Caki2 (cell line): ENCODE data around the gene DNPH1. TPM values are rescaled to one million over a fixed set of nuclear protein-coding genes. Genes with fewer than 3 reads are reported as not detected.
A peak's percentile ranks its signal among the peaks of the same experiment; 100 is the strongest.

Experiments used
- DNase-seq: peaks from one replicate; pipeline ENCODE4 v3.0.0-alpha.2; 2015; ENCODE audit warnings: low read depth
- in situ Hi-C: cut with HindIII; loops from 2 replicates; pipeline ENCODE4 v1.10.0; 2016; ENCODE audit warnings: low sequenced_read_pairs, low pct_unique_long_range_greater_than_20kb, mixed read lengths
- total RNA-seq: library from RNA; depleted of rRNA; stranded (reverse); fragments of >200 nt; shearing (Covaris generic); gene quantifications from 2 replicates; pipeline ENCODE4 v1.2.3, GENCODE V29; 2014; ENCODE audit warnings: low replicate concordance

DNPH1 gene
- total RNA-seq, 1 experiment from 2014 or later, result 194 TPM

DNA sequence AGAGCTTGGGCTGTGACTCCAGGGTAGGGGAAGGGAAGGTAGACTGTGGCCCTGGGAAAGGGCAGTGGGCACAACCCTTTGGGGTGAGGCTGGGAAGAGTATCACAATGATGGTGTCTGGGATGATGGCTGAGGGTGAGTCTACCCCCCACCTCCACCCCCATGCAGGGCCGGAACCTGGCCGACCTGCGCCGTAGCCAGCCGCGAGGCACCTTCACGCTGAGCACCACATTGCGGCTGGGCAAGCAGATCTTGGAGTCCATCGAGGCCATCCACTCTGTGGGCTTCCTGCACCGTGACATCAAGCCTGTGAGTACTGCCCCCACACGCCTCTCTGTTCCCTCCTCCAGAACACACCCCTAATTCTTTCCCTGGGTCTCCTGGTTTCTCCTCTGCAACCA is 24.1 kb upstream of the DNPH1 start:
- DNase-seq, result no peak
- in situ Hi-C loops, result no loop called here

DNA sequence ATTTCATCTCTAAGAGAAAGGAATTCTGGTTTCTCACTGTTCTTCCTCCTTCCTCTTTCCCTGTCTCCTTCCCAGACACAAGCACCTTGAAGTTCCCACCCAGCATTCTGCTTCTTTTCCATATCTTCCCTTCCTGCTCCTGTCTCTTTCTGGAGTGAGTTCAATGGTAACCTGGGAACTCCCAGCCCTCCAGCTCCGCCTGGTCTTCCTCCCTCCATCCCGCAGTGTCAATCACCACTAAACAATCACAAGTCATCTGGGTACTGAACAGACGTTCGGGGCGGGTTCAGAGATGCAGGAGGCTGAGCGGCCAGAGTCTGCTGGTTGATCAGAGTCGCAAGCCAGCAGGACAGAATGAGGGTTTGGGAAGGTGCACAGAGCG is 21.7 kb upstream of the DNPH1 start:
- DNase-seq, result no peak
- in situ Hi-C loops, result no loop called here

DNA sequence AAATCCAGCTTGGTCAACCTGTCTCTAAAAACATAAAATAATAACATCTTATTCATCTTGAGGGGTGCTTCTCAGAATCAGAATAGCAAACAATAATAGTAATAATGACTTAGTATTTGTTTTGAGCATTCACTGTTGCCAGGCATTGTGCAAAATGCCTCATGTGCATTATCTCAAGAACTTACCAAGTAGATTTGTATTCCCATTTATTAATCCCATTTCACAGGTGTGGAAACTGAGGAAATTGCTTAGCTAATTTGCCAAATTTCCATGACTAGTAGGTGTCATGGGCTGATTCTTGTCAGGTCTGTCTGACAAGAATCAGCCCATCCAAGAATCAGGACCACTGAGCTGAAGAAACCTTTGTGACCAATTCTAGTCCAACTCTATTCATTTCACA is 19.5 kb upstream of the DNPH1 start:
- DNase-seq, result no peak

DNA sequence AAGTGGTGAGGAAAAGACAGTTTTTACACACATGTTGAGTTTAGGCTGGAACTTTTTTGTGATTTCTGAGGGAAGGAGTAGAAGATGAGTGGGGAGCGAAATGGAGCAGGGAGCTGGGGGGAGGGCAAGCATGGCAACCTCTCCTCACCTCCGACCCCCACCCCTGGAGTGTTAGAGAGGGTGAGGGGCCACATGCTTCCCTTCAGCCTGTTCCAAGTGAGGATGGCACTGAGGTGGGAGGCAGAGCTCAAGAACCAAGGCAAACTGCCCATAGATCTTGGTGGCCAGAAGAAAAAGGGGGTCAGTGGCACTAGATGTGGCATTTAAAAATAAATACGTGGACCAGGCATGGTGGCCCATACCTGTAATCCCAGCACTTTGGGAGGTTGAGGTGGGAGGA is 18.8 kb upstream of the DNPH1 start:
- DNase-seq, result no peak
- in situ Hi-C loops, result no loop called here

More for the DNA sequence above, 19.5 kb upstream of the DNPH1 start:
- in situ Hi-C loops, result no loop called here

DNA sequence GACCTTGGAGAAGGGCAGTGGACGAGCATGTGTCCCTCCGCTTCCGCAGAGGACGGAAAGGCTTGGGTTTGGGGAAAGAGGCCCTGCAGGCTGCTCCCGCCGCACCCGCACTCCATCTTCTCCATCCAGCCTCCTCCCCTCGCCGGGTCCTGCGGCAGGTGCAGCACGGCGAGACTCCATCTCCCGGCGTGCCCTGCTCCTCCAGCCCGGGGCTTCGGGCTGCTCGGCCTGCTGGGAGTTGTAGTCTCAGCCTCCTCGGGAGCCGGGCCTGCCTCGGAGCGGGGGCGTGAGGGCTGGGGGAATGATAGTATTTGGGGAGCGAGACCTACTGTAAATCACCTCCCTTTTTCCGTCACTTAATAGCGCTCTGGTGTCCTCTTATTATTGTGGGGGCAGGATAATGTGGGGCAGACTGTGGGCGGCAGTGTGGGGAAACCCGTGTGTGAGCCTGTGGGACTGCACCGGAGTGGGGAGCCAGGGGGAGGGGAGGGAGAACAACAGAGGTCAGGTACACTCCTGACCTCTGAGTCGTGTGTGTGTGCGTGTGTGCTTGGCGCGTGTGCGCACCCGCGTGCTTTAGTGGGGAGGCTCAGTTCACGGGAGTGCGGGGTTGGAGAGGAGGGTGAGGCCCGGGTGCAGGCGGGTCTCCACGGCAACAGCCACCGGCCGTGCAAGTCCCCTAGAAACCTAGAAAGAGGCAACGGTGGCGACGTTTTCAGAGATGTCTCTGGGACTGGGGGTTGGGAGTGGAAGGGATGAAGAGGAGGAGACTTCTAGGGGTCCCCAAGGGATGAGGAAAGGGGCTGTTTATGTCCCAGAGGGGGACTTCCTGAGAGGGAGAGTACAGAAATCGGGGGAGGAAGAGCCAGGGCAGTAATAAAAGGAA is 18.1 kb upstream of the DNPH1 start:
- DNase-seq, result no peak

DNA sequence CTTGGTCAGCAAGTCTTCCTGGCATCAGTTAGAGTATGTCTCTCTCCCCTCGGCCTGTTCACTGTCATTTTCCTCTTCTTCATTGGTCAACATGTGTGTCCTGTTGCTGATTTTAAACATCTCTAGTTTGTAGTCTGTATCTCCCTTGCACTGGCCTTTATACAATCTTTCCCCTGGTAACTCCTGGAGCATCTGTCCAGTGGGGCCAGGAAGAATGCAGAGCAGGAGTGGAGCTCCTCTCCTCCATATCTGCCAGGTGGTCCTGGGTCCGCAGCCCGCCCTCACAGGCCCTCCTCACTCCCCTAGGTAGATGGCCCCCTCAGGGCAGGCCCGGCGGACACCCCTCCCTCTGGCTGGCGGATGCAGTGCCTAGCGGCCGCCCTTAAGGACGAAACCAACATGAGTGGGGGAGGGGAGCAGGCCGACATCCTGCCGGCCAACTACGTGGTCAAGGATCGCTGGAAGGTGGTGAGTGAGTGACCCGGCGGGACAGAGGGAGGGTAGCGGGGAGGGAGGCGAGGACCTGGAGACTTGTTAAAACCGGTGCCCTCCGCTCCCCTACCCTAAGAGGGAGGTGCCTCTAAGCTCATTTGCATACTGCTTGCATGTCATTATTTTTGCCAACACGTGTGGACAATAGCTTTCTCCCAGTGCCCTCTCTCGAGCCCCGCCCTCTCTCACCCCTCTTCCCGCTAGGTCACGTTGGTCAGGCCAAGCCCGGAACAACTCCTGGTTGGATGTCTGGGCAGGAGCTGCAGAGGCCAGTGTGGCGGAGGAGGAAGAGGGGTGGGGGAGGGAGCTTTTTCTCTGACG is 17.2 kb upstream of the DNPH1 start:
- peak; percentile 96 for DNase-seq
- in situ Hi-C loops, result no loop called here

More for the DNA sequence above, 18.1 kb upstream of the DNPH1 start:
- in situ Hi-C loops, result no loop called here

DNA sequence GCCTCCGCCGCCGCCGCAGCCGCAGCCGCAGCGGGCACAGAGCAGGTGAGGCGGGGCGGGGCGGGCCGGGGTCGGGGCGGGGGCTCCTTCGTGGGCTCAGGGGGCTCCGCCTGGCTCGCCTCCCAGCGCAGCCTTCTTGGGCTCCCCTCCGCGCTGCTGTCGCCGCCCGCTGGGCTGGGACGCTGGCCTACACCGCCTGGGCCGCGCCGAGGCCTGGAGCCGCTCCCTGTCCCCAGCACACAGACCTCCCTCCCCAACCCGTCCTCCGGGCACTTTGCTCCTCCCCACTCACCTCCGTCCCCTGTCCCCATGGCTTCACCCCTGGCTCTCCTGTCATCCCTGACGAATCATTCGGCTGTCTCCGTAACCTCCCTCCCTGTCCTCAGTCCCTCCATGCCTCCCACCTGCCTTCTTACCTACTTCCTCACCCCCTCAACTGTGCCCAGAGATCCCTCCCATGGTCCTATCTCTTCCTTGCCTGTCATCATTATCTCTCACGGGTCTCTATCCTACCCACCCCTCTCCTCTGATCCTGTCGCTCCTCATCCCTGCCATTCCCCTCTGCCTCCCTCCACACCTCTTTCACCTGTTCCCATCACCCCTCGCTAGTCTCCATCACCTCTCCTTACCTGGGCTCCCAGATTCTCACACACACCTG is 14.5 kb upstream of the DNPH1 start:
- DNase-seq, result no peak
- in situ Hi-C loops, result no loop called here

DNA sequence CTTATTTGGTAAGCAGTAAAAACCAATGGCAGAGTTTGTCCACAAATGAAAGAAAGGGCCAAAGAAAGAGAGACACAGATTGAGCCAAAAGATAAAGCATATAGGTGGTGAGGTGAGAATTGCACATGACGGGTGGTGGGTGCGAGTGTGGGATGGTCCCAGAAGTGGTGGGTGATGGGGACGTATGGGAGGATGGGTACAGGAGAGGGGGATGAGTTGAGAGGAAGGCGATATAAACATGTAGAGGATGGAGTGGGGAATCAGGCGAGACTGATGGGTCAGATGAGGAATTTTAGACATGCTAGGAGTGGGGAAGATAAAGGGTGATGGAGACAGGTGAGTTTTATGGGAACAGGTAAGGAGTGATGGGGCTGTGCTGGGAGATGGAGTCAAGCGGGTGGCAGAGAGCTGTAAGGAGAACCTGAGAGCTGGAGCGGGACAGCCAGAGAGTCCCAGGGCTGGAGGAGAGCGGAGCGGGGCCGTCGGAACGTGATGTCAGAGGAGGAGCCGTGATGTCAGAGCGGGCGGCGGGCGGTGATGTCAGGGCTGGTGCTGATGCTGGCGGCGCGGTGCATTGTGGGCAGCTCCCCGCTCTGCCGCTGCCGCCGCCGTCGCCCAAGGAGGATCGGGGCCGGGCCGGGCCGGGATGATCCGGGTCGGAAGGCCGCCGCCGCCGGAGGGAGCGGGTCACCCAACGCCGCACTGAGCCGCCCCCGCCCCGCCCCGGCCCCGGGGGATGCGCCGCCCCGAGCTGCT is 13.8 kb upstream of the DNPH1 start, which contains the start of gene TTBK1:
Gene TTBK1 (plus strand): TSS at position 574 of the 756 bp plus-strand sequence. CDS start 3,180 bp downstream, outside the sequence.
- no peak for DNase-seq
- in situ Hi-C loops, result no loop called here

DNA sequence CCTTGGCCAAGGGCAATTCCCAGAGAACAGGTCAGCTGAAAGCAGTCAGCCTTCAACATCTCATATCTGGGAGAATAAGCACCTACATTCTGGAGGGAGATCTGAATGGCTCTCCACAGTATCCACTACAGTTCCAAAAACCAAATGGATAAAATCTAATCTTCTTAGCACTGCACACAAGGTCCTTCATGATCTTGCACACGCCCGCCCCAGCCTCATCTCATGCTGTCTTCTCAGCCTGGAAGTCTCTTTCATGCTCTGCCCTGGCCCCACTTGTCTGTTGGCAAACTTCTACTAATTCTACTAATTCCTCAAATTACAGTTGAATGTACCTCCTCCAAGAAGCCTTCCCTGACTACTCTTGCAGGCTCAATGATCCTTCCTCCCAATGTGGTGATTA is 12.2 kb upstream of the DNPH1 start:
- no peak for DNase-seq
- in situ Hi-C loops, result no loop called here

DNA sequence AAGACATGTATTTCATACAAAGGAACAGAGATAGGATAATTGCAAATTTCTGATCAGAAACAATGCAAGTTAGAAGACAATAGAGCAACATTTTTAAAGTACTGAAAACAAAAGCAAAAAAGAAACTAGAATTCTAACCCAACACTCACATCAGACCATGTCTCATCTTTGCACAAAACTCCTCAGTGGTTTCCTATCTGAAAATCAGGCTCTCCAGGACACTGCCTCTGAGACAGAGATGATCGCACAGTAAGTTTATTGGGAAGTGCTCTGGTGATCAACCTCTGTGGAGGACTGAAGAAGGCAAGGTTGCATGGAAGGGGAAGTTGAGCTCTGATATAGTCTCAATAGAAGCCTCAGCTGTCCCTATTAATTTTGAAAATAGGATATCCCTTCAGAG is 11.7 kb upstream of the DNPH1 start:
- in situ Hi-C loops, result no loop called here

DNA sequence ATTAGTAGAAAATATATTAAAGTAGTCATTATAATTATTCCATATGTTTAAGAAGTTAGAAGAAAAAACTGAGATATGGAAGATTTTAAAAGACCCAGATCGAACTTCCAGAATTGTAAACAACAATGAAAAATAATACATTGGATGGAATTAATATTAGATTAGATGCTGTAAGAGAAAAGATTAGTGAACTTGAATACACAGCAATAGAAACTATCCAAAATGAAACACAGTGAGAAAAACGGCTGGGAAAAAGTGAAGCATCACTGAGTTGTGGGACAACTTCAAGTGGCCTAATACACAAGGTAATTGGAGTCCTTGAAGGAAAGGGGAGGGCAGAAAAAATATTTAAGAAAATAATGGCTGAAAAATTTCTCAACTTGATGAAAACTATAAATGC is 9.8 kb upstream of the DNPH1 start:
- in situ Hi-C loops, result no loop called here
- no peak for DNase-seq

More for the DNA sequence above, 11.7 kb upstream of the DNPH1 start:
- no peak for DNase-seq

DNA sequence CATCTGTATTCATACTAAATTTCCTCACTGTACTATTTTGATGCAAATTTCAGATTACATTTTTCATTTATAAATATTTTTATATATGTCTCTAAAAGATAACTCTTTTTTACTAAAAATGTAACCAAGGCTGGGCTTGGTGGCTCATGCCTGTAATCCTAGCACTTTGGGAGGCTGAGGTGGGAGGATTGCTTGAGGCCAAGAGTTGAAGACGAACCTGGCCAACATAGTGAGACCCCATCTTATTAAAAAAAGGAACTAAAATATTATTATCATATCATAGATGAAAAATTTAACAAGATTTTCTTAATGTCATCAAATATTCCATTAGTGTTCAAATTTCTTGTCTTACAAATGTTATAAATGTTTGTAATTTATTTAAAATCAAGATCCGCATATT is 6.6 kb upstream of the DNPH1 start:
- in situ Hi-C loops, result no loop called here

DNA sequence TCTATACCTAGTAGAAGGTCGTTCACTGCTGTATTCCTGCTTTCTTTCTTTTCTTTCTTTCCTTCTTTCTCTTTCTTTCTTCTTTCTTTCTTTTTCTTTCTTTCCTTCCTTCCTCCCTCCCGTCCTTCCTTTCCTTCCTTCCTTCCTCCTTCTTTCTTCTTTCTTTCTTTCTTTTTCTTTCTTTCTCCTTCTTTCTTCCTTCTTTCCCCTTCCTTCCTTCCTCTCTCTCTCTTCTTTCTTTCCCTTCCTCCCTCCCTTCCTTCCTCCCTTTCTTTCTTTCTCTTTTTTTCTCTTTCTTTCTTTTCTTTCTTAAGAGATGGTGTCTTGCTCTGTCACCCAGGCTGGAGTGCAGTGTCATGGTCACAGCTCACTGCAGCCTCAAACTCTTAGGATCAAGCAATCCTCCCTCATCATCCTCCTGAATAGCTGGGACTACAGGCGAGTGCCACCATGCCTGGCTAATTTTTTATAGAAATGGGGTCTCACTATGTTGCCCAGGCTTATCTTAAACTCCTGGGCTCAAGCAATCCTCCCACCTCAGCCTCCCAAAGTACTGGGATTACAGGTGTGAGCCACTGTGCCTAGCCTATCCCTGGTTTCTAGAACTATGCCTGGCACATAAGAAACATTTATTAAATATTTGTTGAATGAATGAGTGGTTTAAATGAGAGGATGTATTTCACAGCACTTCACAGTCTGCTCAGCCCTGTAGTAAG is 2.6 kb upstream of the DNPH1 start:
- in situ Hi-C loops, result no loop called here
- no peak for DNase-seq

More for the DNA sequence above, 6.6 kb upstream of the DNPH1 start:
- DNase-seq, result no peak

DNA sequence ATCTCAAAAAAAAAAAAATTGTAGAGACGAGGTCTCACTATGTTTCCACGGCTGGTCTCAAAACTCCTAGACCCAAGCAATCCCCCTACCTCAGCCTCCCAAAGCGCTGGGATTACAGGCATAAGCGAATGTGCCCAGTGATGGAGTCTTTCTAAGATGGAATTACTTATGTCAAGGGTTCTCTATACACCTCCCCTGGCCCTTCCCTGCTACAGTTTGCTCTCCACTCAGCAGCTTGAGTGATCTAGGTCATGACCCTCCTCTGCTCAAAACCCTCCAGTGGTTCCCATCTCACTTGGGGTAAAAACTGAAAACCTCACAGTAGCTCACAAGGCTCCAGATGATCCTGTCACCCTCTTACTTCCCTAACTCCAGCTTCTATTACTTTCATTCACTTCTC is 1.8 kb upstream of the DNPH1 start:
- no peak for DNase-seq
- in situ Hi-C loops, result no loop called here

DNA sequence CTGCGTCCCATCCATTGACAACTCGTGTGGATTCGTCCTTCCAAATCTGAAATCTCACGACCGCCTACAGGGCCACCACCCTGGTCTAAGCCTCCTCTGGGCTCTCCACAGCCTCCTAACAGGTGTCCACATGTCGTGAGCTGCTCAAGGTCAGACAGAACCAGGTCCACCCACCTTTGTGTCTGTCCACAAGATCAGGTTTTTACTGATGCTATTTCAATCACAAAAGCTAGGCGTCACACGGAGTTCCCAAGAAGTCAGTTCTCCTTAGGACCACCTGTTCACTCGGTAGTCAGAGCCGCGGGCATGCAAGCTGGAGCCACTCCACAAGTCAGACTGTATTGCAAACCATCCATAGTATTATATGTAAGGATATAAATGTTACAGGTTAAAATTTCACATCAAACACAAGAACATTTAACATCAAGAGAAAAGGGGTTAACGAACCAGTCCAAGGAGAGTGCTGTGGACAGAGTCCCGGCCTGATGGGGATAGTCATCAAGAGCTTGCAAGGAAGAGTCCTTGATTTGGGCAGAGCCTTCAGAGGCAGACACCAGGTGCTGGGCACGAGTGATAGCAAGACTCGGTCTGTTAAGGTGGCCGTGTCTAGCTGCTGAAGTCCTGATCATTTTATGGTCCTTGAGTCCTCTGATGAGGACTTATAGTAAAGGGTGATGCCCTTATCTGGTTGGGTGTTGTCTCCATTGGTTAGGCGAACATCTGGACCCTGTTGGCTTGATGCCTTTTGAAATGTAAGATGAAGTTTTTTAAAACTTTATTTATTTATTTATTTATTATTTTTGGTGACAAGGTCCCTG is 731 bp upstream of the DNPH1 start:
- in situ Hi-C loops, result no loop called here
- DNase-seq, result no peak

DNA sequence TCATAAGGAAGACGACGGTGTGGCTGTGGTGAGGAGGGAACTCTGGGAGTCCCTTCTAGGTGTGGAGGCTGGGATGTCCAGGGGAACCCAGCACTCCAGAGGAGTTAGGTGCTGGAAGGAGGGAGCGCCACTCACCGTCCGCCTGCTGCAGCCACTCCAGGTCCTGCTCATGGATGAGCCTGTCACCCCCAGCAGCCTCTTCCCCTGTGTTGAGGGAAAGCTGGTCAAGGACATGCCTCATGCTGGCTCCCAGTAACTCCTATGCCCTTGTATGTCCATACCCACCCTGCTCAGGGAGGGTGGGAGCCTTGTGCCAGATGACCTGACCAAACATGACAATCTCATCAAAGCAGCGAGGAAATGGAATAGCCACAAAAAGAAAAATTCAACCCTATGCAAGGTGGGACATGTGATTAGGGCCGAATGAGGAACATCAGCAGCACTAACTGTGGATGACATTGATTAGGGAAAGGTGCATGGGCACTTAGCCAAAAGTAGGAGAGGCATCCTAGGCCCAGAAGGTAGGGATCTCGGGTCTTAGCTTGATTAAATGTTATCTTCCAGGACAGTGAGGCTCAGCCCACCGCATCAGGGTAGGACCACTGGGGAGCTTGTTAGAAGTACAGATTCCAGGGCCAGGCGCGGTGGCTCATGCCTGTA is 3.0 kb downstream of the DNPH1 start:
- in situ Hi-C loops, result no loop called here
- DNase-seq, result no peak
